GM12873 (cell line): ENCODE measurements around the gene MROH9.

Source experiments
- CTCF ChIP-seq: IDR thresholded peaks from 2 replicates; pipeline ENCODE4 v1.5.1; 2012; ENCODE audit warnings: low read depth, mild to moderate bottlenecking, moderate library complexity, low read length, control low read depth; ENCODE audit not compliant: insufficient read depth; ENCODE audit errors: missing control alignments

The MROH9 gene

GRCh38 chr1:171019971-171020370, 84.6 kb downstream of the MROH9 start:
- TF ChIP-seq CTCF: no peak

DNA sequence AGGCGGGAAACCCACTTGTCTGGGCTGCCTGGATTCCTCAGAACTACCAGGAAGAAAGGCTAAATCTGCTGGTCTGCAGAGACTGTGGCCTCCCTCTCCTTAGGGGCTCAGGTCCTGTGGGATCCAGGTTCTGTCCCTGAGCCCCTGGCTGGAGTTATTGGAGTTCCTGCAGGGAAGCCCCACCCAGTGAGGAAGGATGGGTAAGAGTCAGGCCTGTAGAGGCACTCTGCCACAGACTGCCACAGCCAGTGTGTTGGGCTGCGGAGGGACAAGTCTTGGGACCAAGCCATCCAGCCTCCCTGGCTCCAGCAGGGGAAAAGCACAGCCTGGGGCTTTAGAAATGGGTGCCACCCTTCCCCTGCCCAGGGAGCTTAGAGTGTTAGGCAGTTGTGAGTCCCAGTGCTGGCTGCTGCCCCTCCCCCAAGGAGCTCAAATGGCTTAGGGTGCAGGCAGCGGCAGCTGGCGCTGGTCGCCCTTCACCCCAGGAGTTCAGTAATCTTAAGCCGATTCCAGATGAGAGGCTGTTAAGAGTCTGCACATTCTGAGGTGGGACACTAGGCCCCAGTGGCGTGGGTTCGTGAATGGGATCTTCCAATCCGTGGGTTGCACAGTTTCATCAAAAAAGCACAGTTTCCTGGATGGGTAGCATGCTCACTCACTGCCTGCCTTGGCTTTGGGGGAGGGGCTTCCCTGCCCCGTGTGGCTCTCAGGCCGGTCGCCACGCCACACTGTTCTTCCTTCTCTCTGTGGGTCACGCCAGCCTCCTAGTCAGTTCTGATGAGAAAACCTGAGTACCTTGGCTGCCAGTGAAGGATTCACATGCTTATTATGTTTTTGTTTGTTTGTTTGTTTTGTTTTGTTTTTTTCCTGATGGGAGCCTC, 97.7 kb downstream of the MROH9 start:
- TF ChIP-seq CTCF: no peak

GRCh38 chr1:171037626-171038025, 102.3 kb downstream of the MROH9 start:
- no peak for TF ChIP-seq CTCF

DNA sequence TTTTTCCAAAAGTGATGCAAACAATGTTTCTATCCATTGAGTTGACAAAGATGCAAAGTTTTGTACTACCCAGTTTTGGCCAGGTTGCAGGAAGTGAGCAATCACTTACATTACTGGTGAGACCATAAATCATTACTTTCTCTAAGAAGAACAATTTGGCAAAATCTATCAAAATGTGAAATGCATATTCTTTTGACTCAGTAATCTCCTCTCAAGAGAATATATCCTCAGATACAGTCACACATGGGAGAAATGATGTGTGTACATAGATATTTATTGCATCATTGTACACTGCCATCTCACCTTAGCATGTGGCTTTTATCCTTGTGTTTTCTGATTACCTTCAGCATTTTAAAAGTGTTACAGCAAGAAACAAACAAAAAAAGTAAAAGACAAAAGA, 103.0 kb downstream of the MROH9 start:
- no peak for TF ChIP-seq CTCF

GRCh38 chr1:171048014-171048413, 112.7 kb downstream of the MROH9 start:
- no peak for TF ChIP-seq CTCF

DNA sequence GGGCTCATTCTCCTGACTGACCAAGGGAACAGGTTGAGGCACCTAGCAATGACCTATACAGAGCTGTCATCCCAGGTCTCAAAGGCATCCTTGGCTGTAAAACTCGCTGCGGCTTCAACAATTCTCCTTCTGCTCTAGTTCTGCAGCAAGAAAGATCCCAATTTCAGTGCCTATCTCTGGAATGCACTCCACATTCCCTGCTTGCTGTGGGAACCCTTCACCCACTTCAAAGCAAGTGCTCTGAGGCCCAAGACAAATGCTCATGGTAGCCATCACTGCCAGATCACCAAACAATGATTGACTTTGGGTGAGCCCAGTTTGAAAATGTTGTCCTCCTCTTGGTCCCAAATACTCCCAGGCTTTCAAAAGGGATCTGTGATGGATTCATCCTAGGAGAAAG, 117.6 kb downstream of the MROH9 start:
- no peak for TF ChIP-seq CTCF

- TF ChIP-seq CTCF: no peak
Observed at GRCh38 chr1:171055966-171056643, 120.8 kb downstream of the MROH9 start.
